B cell (primary cell): ENCODE data around the gene SLC45A3.

Experiments
- CTCF ChIP-seq: fragments of 200-600 bp; IDR thresholded peaks from one replicate; pipeline ENCODE4 v1.8.0; 2022; ENCODE audit warnings: antibody characterized with exemption, mild to moderate bottlenecking
- EZH2 ChIP-seq: IDR thresholded peaks from 2 replicates; pipeline ENCODE4 v1.6.1; 2012; ENCODE audit warnings: borderline replicate concordance, low read depth, mild to moderate bottlenecking, moderate library complexity, low read length; ENCODE audit not compliant: insufficient read depth, poor library complexity, severe bottlenecking

DNA sequence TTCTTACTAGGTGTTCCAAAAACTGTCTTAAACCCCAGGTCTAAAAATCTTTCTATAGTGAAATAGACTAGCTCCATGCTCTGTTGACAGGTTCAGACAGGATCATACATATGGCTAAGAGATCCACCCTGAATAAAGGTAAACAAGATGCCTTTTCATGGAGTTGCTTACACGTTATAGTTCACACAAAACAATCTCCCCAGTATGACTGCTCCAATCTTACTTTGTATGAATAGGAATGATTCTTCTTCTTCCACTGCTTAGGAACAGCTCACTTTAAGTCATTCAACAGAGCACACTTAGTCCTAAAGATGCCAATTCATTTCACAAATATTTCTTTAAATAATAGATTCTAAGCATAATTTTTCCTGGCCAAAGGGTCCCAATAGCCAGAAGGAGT lies 64.5 kb downstream of the SLC45A3 start:
- TF ChIP-seq CTCF (no peak), EZH2 (no peak)
